OCI-LY1 (cell line): Measurements from ENCODE around the gene SLC30A3.

ENCODE experiments used
- H2AFZ ChIP-seq: fragments of 200-600 bp; sonication (generic), shearing (Covaris generic); 2 replicates; pipeline ENCODE4 v1.6.0; 2014; ENCODE audit warnings: antibody characterized with exemption, mild to moderate bottlenecking, low read length
- H3F3A ChIP-seq: fragments of 200-600 bp; sonication (generic), shearing (Covaris generic); 2 replicates; pipeline ENCODE4 v1.6.0; 2014; ENCODE audit warnings: mild to moderate bottlenecking, antibody characterized with exemption, low read length, moderate library complexity; ENCODE audit not compliant: insufficient read depth
- H3K27ac ChIP-seq: fragments of 200-600 bp; sonication (generic); 2 replicates; pipeline ENCODE4 v1.5.1; 2014; ENCODE audit warnings: low read length, mixed run types, mild to moderate bottlenecking, low read depth; ENCODE audit not compliant: poor library complexity, severe bottlenecking
- H3K27me3 ChIP-seq: fragments of 200-600 bp; sonication (generic); 2 replicates; pipeline ENCODE4 v1.6.0; 2014; ENCODE audit warnings: antibody characterized with exemption, mild to moderate bottlenecking, low read length, moderate library complexity; ENCODE audit not compliant: insufficient read depth
- H3K36me3 ChIP-seq: fragments of 200-600 bp; sonication (generic); 2 replicates; pipeline ENCODE4 v1.6.1; 2014; ENCODE audit warnings: mild to moderate bottlenecking, antibody characterized with exemption, low read length, moderate library complexity, mixed read lengths; ENCODE audit not compliant: insufficient read depth
- H3K4me1 ChIP-seq: fragments of 200-600 bp; sonication (generic); 2 replicates; pipeline ENCODE4 v1.5.1; 2014; ENCODE audit warnings: mild to moderate bottlenecking, low read length, moderate library complexity; ENCODE audit not compliant: insufficient read depth, severe bottlenecking
- H3K4me2 ChIP-seq: fragments of 200-600 bp; sonication (generic), shearing (Covaris generic); 2 replicates; pipeline ENCODE4 v1.6.1; 2014; ENCODE audit warnings: low read length
- H3K4me3 ChIP-seq: fragments of 200-600 bp; sonication (generic); 2 replicates; pipeline ENCODE4 v1.5.1; 2014; ENCODE audit warnings: low read length, low read depth, mild to moderate bottlenecking, mixed read lengths; ENCODE audit not compliant: poor library complexity, severe bottlenecking
- H3K79me2 ChIP-seq: fragments of 200-600 bp; shearing (Covaris generic); 2 replicates; pipeline ENCODE4 v1.6.1; 2016; ENCODE audit warnings: mixed run types, low read length, mixed read lengths; ENCODE audit not compliant: insufficient read depth
- H3K9ac ChIP-seq: fragments of 200-600 bp; sonication (generic), shearing (Covaris generic); 2 replicates; pipeline ENCODE4 v1.6.1; 2014; ENCODE audit warnings: mild to moderate bottlenecking, low read length, mixed read lengths
- H3K9me2 ChIP-seq: fragments of 200-600 bp; sonication (generic), shearing (Covaris generic); 2 replicates; pipeline ENCODE4 v1.6.1; 2014; ENCODE audit warnings: low read depth, mild to moderate bottlenecking, low read length, mixed read lengths
- H3K9me3 ChIP-seq: fragments of 200-600 bp; shearing (Covaris generic); 2 replicates; pipeline ENCODE4 v1.6.1; 2014; ENCODE audit warnings: low read length, mixed read lengths
- H4K20me1 ChIP-seq: fragments of 200-600 bp; sonication (generic), shearing (Covaris generic); 2 replicates; pipeline ENCODE4 v1.6.0; 2016; ENCODE audit warnings: mild to moderate bottlenecking, low read length; ENCODE audit not compliant: insufficient read depth
- CTCF ChIP-seq: fragments of 200-600 bp; sonication (generic), shearing (Covaris generic); IDR thresholded peaks from 2 replicates; pipeline ENCODE4 v1.5.1; 2017; ENCODE audit warnings: mild to moderate bottlenecking, antibody characterized with exemption, low read length, moderate library complexity, mixed read lengths
- EZH2 ChIP-seq: fragments of 200-600 bp; sonication (generic), shearing (Covaris generic); IDR thresholded peaks from 2 replicates; pipeline ENCODE4 v1.8.0; 2017; ENCODE audit warnings: borderline replicate concordance, mixed run types, mild to moderate bottlenecking, antibody characterized with exemption, low read length, moderate library complexity, mixed read lengths

Gene SLC30A3

GRCh38 chr2:27265536-27265870 lies 2.7 kb upstream of the SLC30A3 start:
- H4K20me1 ChIP-seq: no peaks in the 10 kb centered on the region
- no peak for TF ChIP-seq CTCF
- no peak for TF ChIP-seq EZH2
- H3K9me2 ChIP-seq: no peaks in the 10 kb centered on the region
- H3K9ac ChIP-seq: no peak overlapping the region
- H3K9me3 ChIP-seq: no peaks in the 10 kb centered on the region
- H3K79me2 ChIP-seq: no peaks in the 10 kb centered on the region
- no peaks in the 10 kb centered on the region for H3K36me3 ChIP-seq
- H3K4me1 ChIP-seq: peaks cover 20% of the 10 kb centered on the region
- no peak overlapping the region for H3K4me3 ChIP-seq
- H3K4me2 ChIP-seq: 0 out of 2 replicates have a peak overlapping the region, but pooled peaks have one; percentile 55
- H3K27ac ChIP-seq: no peak overlapping the region
- H3F3A ChIP-seq: no peaks in the 10 kb centered on the region
- no peak overlapping the region for H2AFZ ChIP-seq
- peaks cover 19% of the 10 kb centered on the region for H3K27me3 ChIP-seq

- Histone ChIP-seq H3K4me2 (peak overlapping the region; percentile 55), H2AFZ (no peak overlapping the region), H3K9me2 (no peaks in the 10 kb centered on the region), H3K27me3 (peaks cover 19% of the 10 kb centered on the region), H3K9ac (no peak overlapping the region), H3K4me1 (peaks cover 20% of the 10 kb centered on the region), H3K36me3 (no peaks in the 10 kb centered on the region), H4K20me1 (no peaks in the 10 kb centered on the region), H3K27ac (no peak overlapping the region), H3K9me3 (no peaks in the 10 kb centered on the region), H3K4me3 (peak overlapping the region; percentile 42), H3K79me2 (no peaks in the 10 kb centered on the region), H3F3A (no peaks in the 10 kb centered on the region)
- TF ChIP-seq CTCF: peak; percentile 63
- no peak for TF ChIP-seq EZH2
Measured at GRCh38 chr2:27264753-27265535, 2.1 kb upstream of the SLC30A3 start.

GRCh38 chr2:27264253-27264752 lies 1.5 kb upstream of the SLC30A3 start:
- Histone ChIP-seq H3K27ac (no peak overlapping the region), H2AFZ (no peak overlapping the region), H3K9me2 (no peaks in the 10 kb centered on the region), H3K79me2 (no peaks in the 10 kb centered on the region), H3K4me2 (peak overlapping the region; percentile 55), H3K9ac (no peak overlapping the region), H3K4me3 (peak overlapping the region; percentile 42), H4K20me1 (no peaks in the 10 kb centered on the region), H3F3A (no peaks in the 10 kb centered on the region), H3K27me3 (peaks cover 19% of the 10 kb centered on the region), H3K36me3 (no peaks in the 10 kb centered on the region), H3K9me3 (no peaks in the 10 kb centered on the region), H3K4me1 (peaks cover 20% of the 10 kb centered on the region)
- no peak; the same call in 1 of the 2 replicates for TF ChIP-seq EZH2
- no peak for TF ChIP-seq CTCF
